HG02852 (cell line): Measurements from ENCODE around the gene DISC1.
"Not testable (repeated sequence)": the region's sequence is repeated elsewhere in the genome, so short reads cannot be mapped to it uniquely, and the experiment has no call there.

Experiments
- ATAC-seq: cut with Tn5 transposase; IDR thresholded peaks from one replicate; pipeline ENCODE4 v1.9.1; 2021; ENCODE audit warnings: mild to moderate bottlenecking, moderate library complexity; ENCODE audit not compliant: unreplicated experiment

Gene DISC1

GRCh38 chr1:231943084-231943483 is 316.5 kb downstream of the DISC1 start:
- no peak for ATAC-seq

DNA sequence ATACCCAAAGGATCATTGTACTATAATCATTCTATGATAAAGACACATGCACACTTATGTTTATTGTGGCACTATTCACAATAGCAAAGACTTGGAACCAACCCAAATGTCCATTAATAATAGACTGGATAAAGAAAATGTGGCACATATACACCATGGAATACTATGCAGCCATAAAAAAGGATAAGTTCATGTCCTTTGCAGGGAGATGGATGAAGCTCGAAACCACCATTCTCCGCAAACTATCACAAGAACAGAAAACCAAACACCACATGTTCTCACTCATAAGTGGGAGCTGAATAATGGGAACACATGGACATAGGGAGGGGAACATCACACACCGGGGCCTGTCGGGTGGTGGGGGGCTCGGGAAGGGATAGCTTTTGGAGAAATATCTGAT is 321.5 kb downstream of the DISC1 start:
- not testable (repeated sequence) for ATAC-seq

DNA sequence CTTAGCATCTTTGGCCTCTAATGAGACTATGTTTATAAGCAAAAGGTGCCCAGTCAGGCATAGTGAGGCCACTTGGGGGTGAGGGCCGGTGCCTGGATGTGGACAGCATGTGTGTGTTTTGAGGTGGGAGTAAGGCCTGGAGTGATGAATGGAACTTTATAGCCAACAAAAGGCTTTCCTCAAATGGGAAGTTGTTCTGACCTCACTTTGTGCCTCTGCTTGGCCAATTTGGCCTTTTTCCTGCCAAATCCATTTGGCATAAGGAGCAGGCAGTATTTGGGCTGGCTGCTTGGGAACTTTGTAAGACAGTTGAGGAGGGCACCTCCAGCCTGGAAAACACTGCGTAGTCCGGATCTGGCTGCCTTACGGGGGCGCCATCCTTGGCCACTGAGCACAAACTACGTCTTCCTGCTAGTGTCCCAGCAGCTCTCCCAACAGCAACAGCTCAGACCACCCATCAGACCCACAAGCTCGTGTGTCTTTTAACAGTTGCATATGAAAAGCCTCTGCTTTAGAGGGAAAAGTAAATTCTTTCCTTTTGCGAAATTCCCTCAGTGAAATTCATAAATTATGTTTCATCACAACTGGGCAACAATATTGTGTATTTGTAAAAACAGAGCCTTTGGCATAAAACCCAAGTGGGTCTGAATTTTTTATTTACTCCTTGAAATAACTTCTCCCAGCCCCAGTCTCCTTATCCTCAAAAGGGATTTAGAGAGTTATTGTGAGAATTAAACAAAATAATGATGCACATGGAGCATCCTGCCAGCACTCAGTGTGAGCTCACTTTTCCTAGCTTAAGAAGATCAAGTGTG is 322.9 kb downstream of the DISC1 start:
- ATAC-seq, result no peak

- no peak for ATAC-seq
Measured at GRCh38 chr1:231950331-231951128, 323.9 kb downstream of the DISC1 start.

- no peak for ATAC-seq
Measured at GRCh38 chr1:231951374-231951773, 324.8 kb downstream of the DISC1 start.

DNA sequence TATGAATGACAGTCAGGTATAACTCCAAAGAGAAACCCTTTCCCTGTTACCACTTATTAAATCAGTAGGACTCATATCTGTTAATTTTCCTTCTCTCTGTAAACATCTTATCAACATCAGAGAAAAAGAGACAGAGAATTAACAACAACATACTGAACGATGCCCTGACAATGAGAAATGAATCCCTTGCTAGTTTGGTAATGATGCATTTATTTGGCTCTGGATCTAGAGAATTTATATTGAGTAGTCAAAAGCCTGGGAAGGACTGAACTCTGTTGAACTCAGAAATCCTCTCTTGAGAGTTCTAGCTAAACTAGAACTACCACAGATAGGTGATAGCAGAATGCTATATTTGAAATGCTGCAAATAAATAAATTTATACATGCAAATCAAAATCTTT is 325.6 kb downstream of the DISC1 start:
- ATAC-seq, result no peak

DNA sequence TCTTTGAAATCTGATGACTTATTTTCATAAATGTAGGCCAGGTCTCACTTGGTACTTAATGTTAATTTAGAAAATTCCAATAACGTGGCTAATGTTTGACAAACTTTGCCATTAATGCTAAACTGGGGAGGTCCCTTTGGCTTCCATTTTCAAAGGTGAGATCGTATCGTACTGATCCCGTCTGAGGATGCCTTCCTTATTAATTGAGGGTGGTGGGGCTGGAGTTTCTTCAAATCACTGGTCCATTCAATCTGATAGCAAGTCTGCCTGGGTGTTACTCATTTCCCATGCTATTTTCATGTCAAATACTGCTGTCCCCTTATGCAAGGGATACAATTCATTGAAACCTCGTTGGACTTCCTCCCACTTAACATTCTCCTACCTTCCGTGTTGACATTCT is 327.1 kb downstream of the DISC1 start:
- no peak for ATAC-seq

- ATAC-seq, result no peak
Measured at GRCh38 chr1:231954751-231955150, 328.2 kb downstream of the DISC1 start.

- ATAC-seq, result no peak
Measured at GRCh38 chr1:231957359-231957758, 330.8 kb downstream of the DISC1 start.

DNA sequence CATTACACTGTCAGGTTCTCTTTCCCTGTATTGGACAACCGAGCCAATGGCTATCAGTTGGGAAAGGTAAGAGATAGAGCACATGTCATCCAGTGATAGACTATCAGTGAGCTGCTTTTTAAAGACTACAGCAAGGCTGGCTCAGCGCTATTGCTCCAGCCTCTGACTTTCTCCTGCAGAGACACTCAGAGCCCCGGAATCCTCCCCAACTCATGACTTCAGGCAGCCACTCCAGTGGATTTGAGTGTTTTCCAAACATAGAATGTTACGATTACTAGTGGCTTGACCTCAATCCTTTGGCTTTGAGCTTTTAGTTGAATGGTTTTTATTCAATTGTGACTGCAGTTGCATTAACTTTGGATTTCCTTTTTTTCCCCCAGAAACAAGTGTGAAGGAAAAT is 331.9 kb downstream of the DISC1 start:
- ATAC-seq, result no peak

DNA sequence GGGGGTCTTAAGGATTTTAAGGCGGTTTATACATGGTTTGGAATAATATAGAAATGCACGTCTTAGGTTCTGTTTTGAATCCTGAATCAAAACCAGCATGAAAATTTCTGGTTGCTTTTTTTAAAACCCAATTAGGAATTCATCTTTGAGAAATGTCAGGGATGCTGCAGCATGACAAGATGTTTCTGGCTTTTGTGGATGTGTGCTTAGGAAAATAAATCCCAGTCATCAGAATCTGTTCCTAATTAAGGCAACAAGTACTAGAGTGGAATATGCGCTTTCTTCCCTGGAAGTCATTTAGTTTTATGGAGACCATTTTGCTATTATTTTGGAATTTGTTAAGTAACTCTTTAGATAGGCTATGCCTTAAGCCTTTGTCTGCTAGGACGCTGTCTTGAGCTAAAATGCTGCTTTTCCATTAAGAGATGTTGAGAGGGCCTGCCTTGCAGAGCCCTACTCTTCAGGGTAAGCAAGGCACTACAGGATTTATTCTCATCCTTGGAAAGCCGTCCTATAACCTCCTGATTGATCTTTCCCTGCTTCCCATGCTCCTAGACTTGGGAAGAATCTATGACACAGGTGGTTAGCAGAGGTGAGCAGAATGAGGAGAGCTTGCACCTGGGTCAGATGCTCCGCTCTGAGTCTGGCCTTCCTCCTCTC is 332.8 kb downstream of the DISC1 start:
- ATAC-seq, result no peak

DNA sequence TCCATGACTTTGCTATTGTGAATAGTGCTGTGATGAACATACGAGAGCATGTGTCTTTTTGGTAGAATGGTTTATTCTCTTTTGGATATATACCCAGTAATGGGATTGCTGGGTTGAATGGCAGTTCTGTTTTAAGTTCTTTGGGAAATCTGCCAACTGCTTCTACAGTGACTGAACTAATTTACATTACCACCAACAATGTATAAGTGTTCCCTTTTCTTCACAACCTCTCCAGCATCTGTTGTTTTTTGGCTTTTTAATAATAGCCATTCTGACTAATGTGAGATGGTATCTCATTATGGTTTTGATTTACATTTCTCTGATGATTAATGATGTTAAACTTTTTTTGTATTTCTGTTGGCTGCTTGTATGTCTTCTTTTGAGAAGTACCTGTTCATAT is 335.2 kb downstream of the DISC1 start:
- ATAC-seq, result not testable (repeated sequence)

DNA sequence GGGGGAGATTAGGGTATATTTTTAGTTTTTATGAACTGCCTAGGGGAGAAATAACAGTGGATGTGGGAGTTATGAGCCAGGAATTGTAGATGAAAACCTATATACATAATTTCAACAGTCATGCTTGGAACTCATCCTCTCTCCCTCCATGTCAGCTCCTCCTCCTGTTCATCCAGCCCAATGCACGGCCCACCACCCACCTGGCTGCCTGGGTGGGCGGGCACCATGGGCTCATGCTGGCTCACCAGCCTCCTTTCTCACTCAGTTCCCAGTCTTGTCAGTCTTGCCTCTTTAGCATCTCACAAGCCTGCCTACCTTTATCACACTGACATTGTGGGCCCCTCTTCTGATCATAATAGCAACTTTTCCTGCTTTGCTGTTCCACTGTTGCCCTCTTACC is 336.0 kb downstream of the DISC1 start:
- no peak for ATAC-seq

DNA sequence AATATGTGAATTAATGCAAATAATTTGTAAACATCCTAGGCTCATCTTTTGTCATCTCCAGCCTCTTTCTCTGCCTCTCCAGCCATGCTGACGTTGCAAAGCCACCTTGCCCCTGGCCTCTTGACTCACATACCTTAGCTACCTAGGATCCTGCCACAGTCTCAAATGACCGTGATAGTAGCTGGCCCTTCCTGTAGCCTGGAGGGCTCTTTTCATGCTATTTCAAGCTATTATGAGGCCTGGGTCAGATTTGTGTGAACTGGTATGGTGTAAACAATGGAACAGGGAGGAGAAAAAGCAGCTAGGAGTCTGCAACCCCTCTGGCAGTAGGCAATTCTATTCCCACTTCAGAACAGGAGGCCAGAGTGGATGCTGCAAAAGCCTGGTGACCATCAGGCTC is 337.7 kb downstream of the DISC1 start:
- ATAC-seq, result no peak

GRCh38 chr1:231964961-231965360 is 338.4 kb downstream of the DISC1 start:
- ATAC-seq, result no peak

- ATAC-seq, result no peak
Measured at GRCh38 chr1:231965615-231966014, 339.0 kb downstream of the DISC1 start.

DNA sequence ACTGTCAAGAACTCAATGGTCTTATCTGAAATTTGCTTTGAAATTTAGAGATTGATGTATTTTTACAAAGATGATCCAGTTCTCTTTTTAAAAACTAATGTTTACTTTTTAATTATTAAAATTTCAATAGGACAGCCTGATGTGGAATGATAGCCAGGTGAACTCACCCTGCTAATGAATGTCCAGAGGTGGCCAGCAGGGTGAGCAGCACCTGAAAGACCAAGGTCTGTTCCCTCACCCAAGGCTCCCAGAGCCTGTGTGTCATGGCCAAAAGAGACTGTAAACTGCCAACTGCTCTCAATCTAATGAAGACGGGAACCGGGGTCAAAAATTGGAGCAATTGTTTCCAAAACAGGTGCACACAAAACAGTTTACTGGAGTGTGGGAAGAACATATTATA is 340.4 kb downstream of the DISC1 start:
- ATAC-seq, result no peak

DNA sequence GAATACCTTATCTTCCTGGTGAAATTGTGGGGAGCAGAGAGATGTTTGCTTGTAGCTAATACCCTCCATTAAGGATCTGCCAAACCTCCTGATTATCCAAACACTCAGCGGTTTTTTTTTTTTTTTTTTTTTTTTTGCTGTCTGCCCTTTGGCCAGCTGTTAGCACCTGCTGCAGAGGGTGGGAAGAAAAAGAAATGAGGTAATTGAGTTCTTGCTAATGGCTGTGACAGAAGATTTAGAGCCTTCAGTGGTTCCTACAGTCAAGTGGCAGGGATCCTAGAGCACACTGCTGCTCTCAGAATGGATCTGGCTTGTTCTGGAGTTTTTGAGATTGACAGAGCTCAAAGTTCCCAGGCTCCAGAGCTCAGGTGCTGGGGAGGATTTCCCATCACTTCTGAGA is 342.5 kb downstream of the DISC1 start:
- ATAC-seq, result no peak

DNA sequence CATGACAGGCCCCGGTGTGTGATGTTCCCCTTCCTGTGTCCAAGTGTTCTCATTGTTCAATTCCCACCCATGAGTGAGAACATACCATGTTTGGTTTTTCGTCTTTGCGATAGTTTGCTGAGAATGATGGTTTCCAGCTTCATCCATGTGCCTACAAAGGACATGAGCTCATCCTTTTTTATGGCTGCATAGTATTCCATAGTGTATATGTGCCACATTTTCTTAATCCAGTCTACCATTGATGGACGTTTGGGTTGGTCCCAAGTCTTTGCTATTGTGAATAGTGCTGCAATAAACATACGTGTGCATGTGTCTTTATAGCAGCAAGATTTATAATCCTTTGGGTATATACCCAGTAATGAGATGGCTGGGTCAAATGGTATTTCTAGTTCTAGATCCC is 343.2 kb downstream of the DISC1 start:
- not testable (repeated sequence) for ATAC-seq

GRCh38 chr1:231970684-231971083 is 344.1 kb downstream of the DISC1 start:
- ATAC-seq, result no peak

- no peak for ATAC-seq
Measured at GRCh38 chr1:231971397-231972110, 345.0 kb downstream of the DISC1 start.
